Fibroblast of villous mesenchyme (primary cell): ENCODE measurements around the gene TAF4. TPM values are rescaled to one million over a fixed set of nuclear protein-coding genes. Genes with fewer than 3 reads are reported as not detected.

Source experiments
- DNase-seq: peaks from one replicate; pipeline ENCODE4 v3.0.0-alpha.2; 2010; ENCODE audit warnings: low read depth
- H3K4me3 ChIP-seq: 2 replicates; pipeline ENCODE4 v1.5.1; 2011; ENCODE audit warnings: low read depth, mild to moderate bottlenecking, low read length
- CTCF ChIP-seq: IDR thresholded peaks from 2 replicates; pipeline ENCODE4 v1.5.1; 2012; ENCODE audit warnings: low read depth, mild to moderate bottlenecking, low read length; ENCODE audit not compliant: insufficient read depth
- total RNA-seq: library from RNA; depleted of rRNA; stranded (reverse); fragments of >200 nt; gene quantifications from 2 replicates; pipeline ENCODE4 v1.2.3, GENCODE V29; 2012

Gene TAF4
- total RNA-seq, 1 donor: 3.0 TPM

- DNase-seq: no peak
- TF ChIP-seq CTCF: no peak
- H3K4me3 ChIP-seq: no peak overlapping the region
Measured at GRCh38 chr20:61957961-61958715, 107.5 kb downstream of the TAF4 start.

- peak; percentile 42 for DNase-seq
- no peak overlapping the region for H3K4me3 ChIP-seq
- TF ChIP-seq CTCF: no peak
Measured at GRCh38 chr20:61956396-61957342, 109.0 kb downstream of the TAF4 start.

GRCh38 chr20:61955668-61956395 lies 109.8 kb downstream of the TAF4 start:
- DNase-seq: no peak
- no peak for TF ChIP-seq CTCF
- no peak overlapping the region for H3K4me3 ChIP-seq

GRCh38 chr20:61954276-61955021 lies 111.2 kb downstream of the TAF4 start:
- no peak for TF ChIP-seq CTCF
- DNase-seq: no peak
- no peak overlapping the region for H3K4me3 ChIP-seq

- DNase-seq: no peak
- no peak for TF ChIP-seq CTCF
- H3K4me3 ChIP-seq: no peak overlapping the region
Measured at GRCh38 chr20:61953037-61954021, 112.4 kb downstream of the TAF4 start.
